Measurements from ENCODE around the gene PROZ.

- TF ChIP-seq CTCF (IDR thresholded peaks at IDR 0.05): no peak
- no peak for TF ChIP-seq YY1 (IDR thresholded peaks at IDR 0.05; ENCODE audit: low read depth)
- no peak for TF ChIP-seq USF2 (IDR thresholded peaks at IDR 0.05; ENCODE audit: borderline replicate concordance, low read depth, low read length)
- TF ChIP-seq JUND (IDR thresholded peaks at IDR 0.05): no peak
- TF ChIP-seq RAD21 (IDR thresholded peaks at IDR 0.05; ENCODE audit: low read length): no peak
- no peak for TF ChIP-seq RFX5 (IDR thresholded peaks at IDR 0.05; ENCODE audit: low read length)
- TF ChIP-seq TAF1 (IDR thresholded peaks at IDR 0.05; ENCODE audit: borderline replicate concordance, low read depth, low read length): no peak
Measured at GRCh38 chr13:113125506-113126264, 32.8 kb upstream of the PROZ start.

Measured in SK-N-SH (cell line).